HG02588 (cell line): ENCODE measurements around the gene ANKRD33.

Experiments used
- ATAC-seq: cut with Tn5 transposase; IDR thresholded peaks from one replicate; pipeline ENCODE4 v1.9.1; 2021; ENCODE audit warnings: mild to moderate bottlenecking, moderate library complexity; ENCODE audit not compliant: unreplicated experiment

ANKRD33 gene

GRCh38 chr12:51900323-51900889 lies 12.5 kb downstream of the ANKRD33 start:
- ATAC-seq, result no peak

GRCh38 chr12:51901121-51901817 lies 13.4 kb downstream of the ANKRD33 start:
- ATAC-seq, result no peak

GRCh38 chr12:51901881-51902280 lies 14.0 kb downstream of the ANKRD33 start:
- no peak for ATAC-seq

GRCh38 chr12:51904951-51905470 lies 17.1 kb downstream of the ANKRD33 start:
- ATAC-seq, result no peak

GRCh38 chr12:51905471-51906429 lies 17.8 kb downstream of the ANKRD33 start:
- no peak for ATAC-seq

GRCh38 chr12:51906430-51907082 lies 18.7 kb downstream of the ANKRD33 start:
- no peak for ATAC-seq

GRCh38 chr12:51907083-51907855 lies 19.4 kb downstream of the ANKRD33 start, which contains the start of gene ACVRL1:
Gene ACVRL1, plus strand, starts transcription at chr12:51907504. Its CDS starts 4,971 bp downstream, at chr12:51912475.
- ATAC-seq, result no peak

- ATAC-seq, result no peak
Measured at GRCh38 chr12:51907856-51908425, 20.0 kb downstream of the ANKRD33 start.

- ATAC-seq, result no peak
Measured at GRCh38 chr12:51908876-51909592, 21.1 kb downstream of the ANKRD33 start.

- no peak for ATAC-seq
Measured at GRCh38 chr12:51910168-51910567, 22.3 kb downstream of the ANKRD33 start.

- ATAC-seq, result no peak
Measured at GRCh38 chr12:51910691-51911090, 22.8 kb downstream of the ANKRD33 start.

- ATAC-seq, result no peak
Measured at GRCh38 chr12:51911307-51911706, 23.4 kb downstream of the ANKRD33 start.

- ATAC-seq, result no peak
Measured at GRCh38 chr12:51911788-51912711, 24.1 kb downstream of the ANKRD33 start.

GRCh38 chr12:51913071-51914033 lies 25.4 kb downstream of the ANKRD33 start:
- ATAC-seq, result no peak

- no peak for ATAC-seq
Measured at GRCh38 chr12:51914034-51914923, 26.4 kb downstream of the ANKRD33 start.
